HG03469 (cell line): Measurements from ENCODE around the gene LDHAL6A.
"Not testable (repeated sequence)": the region's sequence is repeated elsewhere in the genome, so short reads cannot be mapped to it uniquely, and the experiment has no call there.

Source experiments
- ATAC-seq: cut with Tn5 transposase; IDR thresholded peaks from one replicate; pipeline ENCODE4 v1.9.1; 2021; ENCODE audit warnings: mild to moderate bottlenecking, moderate library complexity, moderate number of reproducible peaks; ENCODE audit not compliant: unreplicated experiment

The LDHAL6A gene

DNA sequence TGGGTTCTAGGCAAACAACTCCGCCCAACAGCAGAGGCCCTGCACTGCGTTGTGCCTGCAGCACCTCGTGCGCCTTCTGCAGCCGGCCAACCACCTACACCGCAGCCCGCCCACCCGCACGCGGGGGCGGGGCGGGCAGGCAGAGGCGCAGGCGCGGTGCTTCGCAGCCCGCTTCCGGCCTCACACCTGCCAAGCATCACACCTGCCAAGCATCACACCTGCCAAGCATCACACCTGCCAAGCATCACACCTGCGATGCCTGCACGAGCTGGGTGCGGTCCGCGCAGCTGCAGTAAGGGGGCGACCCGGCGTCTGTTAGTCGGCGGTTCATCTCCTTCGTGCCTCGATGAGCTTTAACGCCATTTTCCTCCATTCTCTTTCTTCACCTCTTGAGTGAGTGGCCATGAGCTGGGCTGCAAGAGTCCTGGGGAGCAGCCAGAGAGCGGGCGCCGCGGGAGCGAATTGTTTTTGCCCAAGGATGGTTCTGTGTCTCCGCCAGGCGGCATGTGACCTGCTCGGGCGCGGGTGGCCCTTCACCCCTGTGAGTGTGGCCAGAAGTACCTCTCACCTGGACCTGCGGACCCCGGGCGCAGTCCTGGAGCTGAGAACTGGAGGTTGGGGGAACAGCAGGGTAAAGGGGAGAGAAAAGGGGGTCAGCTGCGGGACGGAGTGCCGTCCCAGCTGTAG is at the start of gene LDHAL6A:
LDHAL6A (plus strand) TSS at position 171 of the 687 bp plus-strand sequence. CDS start 825 bp downstream, outside the sequence.
- ATAC-seq: no peak

DNA sequence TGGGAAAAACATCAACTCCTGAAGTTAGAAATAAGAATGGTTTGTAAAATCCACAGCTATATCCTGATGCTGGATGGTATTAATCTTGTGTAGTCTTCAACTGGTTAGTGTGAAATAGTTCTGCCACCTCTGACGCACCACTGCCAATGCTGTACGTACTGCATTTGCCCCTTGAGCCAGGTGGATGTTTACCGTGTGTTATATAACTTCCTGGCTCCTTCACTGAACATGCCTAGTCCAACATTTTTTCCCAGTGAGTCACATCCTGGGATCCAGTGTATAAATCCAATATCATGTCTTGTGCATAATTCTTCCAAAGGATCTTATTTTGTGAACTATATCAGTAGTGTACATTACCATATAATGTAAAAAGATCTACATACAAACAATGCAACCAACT is 48.3 kb upstream of the LDHAL6A start:
- ATAC-seq: not testable (repeated sequence)

DNA sequence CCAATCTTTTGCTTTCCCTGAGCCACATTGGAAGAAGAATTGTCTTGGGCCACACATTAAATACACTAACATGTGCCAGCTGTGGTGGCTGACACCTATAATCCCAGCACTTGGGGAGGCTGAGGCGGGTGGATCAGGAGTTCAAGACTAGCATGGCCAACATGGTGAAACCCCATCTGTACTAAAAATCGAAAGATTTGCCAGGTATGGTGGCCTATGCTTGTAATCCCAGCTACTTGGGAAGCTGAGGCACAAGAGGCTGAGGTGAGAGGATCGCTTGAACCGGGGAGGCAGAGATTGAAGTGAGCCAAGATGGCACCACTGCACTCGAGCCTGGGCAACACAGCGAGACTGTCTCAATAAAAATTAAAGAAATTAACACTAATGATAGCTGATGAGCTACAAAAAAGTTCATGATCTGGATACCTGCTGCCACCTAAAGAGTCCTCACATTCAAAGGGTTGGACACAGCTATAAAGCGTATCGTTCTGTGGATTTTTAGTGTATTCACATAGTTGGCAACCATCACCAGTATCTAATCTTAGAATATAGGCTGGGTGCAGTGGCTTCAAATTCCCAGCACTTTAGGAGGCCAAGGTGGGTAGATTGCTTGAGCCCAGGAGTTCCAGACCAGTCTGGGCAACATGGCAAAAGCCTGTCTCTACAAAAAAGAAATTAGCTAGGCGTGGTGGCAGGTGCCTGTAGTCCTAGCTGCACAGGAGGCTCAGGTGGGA is 46.9 kb upstream of the LDHAL6A start:
- no peak for ATAC-seq

- no peak for ATAC-seq
These were observed 39.2 kb upstream of the LDHAL6A start for GRCh38 chr11:18416459-18416858.

GRCh38 chr11:18419040-18419439 is 36.6 kb upstream of the LDHAL6A start:
- no peak for ATAC-seq

DNA sequence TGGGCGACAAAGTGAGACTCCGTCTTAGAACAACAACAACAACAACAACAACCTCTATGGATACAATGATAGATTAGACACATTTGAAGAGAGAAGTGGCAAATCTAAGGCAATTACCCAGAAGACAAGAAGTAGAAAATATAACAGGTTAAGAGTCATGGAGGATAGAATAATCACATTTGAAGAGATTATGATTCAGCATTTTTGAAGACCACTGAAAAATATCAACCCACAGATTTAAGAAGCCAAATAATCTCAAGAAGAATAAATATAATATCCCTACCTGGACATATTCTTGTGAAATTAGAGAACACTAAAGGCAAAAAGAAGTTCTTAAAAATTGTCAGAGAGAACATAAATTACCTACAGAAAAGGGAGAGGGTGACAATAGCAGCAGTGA is 35.6 kb upstream of the LDHAL6A start:
- no peak for ATAC-seq

DNA sequence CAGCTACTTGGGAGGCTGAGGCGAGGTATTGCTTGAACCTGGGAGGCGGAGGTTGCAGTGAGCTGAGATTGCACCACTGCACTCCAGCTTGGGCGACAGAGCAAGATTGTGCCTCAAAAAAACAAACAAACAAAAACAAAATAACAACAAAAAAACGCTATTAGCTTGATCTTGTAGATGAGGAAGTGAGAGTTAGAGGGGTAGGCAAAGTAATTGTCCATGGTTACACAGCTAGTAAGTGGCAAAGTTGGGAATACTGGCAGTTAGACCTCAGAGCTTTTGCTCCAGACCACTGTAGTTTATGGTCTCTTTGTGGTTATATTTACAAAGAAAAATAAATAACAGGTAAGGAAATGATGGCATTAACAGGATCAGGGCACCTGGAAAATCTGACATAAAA is 28.4 kb upstream of the LDHAL6A start:
- no peak for ATAC-seq

DNA sequence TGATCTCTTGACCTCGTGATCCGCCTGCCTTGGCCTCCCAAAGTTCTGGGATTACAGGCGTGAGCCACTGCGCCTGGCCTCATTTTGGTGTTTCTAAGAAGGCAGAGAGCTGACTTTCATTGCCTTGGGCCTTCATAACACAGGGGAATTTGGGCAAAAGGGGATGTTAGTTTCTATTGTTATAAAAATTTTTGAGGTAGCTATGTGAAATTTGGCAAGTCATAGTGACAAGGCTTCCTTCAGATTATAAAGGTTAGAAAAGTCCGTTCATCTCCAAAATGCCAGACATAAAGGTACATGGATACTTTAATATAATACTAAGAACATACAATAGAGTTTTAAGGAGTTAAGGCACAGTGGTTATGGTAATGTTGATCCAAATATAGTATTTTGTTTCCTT is 26.3 kb upstream of the LDHAL6A start:
- no peak for ATAC-seq

GRCh38 chr11:18438691-18439090 is 17.0 kb upstream of the LDHAL6A start:
- no peak for ATAC-seq

GRCh38 chr11:18449251-18449650 is 6.4 kb upstream of the LDHAL6A start:
- ATAC-seq: no peak

- no peak for ATAC-seq
These were observed 2.7 kb upstream of the LDHAL6A start for GRCh38 chr11:18452927-18453326.

GRCh38 chr11:18457450-18457849 is 1.8 kb downstream of the LDHAL6A start:
- ATAC-seq: no peak

GRCh38 chr11:18459634-18460033 is 4.0 kb downstream of the LDHAL6A start:
- no peak for ATAC-seq

DNA sequence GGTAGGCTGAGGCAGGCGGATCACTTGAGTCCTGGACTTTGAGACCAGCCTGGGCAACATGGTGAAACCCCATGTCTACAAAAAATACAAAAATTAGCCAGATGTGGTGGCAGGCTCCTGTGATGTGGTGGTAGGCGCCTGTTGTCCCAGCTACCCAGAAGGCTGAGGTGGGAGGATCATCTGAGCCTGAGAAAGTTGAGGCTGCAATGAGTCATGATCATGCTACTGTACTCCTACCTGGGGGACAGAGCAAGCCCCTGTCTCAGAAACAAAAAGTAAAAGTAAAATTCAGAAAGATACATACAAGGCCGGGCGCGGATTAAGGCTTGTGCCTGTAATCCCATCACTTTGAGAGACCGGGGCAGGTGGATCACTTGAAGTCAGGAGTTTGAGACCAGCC is 6.3 kb downstream of the LDHAL6A start:
- no peak for ATAC-seq

DNA sequence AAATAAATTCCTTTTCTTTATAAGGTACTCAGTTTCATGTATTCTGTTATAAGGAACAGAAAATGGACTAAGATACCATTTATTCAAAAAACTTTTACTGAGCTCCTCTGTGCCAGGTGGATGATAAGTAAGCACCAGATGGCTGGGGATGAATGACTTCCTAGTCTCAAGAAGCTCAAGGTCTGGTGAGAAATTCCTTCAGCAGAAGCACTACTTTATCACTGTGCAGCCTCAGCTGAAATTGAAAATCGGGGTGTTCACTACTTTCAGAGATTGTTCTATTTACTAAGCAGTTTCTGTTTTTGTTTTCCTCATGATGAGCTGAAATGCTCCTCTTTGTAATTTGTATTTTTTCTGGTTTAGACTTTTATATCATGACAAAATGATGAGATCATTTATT is 7.8 kb downstream of the LDHAL6A start:
- ATAC-seq: no peak

DNA sequence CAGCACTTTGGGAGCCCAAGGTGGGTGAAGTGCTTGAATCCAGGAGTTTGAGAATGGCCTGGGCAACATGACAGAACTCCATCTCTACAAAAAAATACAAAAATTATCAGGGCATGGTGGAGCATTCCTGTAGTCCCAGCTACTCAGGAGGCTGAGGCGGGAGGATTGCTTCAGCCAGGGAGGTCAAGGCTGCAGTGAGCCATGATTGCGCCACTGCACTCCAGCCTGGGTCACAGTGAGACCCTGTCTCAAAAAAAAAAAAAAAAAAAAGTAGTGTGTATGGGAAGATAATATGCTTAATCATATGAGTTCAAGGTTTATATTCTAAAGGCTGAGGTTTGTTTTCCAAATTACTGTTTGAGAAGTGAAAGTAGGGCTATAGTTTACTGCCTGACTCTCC is 10.7 kb downstream of the LDHAL6A start:
- no peak for ATAC-seq

GRCh38 chr11:18468059-18468458 is 12.4 kb downstream of the LDHAL6A start:
- ATAC-seq: no peak

DNA sequence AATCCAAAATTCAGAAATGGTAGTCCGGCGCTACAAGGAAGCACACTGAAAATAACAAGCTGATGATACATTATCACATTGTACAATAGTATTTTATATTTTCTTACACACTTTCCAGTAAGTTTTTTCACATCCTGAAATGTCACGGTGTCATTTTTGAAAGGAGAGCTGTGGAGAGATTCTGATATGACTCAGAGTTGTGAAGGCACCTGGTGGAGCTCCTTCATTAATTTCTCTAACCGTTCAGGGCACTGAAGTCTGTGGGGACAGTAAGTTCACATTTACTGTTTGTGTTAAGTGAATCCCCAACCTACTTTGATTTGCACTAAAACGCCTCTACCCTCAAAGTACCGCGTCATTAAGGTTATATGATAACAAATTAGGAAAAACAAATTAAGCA is 13.3 kb downstream of the LDHAL6A start:
- no peak for ATAC-seq

- no peak for ATAC-seq
These were observed 16.3 kb downstream of the LDHAL6A start for GRCh38 chr11:18471995-18472394.

DNA sequence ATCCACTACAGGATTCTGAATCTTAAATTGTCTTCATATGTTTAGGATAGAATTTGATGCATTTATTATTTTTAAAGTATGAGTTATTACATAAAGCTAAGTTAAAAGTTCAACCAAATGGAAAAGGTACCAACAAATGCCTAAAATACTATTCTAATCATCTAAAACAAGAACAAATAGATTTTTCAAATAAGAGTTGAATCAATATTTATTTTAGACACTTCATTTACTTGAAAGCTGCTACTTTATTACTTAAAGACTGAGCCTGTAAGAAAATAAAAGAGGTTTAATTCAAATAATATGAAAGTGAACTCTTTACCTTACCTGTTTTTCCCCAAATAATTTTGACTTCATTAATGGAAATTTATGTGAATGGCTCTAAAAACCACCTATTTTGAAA is 16.9 kb downstream of the LDHAL6A start:
- ATAC-seq: no peak

- ATAC-seq: no peak
These were observed 23.4 kb downstream of the LDHAL6A start for GRCh38 chr11:18479063-18479462.

DNA sequence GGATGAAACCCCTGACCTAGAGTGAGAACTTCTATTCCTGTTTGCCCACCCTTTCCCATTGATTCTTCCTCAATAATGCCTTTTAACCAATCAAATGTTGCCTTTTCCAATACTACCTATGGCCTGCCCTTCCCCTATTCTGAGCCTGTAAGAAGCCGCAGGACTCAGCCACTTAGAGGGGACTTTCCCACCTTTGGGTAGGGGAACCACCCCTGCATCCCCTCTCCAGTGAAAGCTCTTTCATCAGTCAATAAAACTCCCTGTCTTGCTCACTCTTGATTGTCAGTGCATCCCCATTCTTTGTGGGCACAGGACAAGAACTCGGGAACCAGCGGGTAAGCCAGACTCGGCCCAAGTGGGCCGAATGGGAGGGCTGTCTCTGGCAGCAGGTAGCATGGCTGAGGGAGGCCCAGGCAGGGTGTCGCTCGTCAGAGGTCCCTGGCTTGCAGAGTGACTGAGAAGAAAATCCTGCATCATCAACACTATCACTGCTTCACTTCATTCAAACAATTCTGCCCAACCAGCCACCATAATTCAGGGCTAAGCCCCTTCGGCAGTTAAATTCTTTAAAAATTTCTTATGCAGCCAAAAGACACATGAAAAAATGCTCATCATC is 30.4 kb downstream of the LDHAL6A start:
- no peak for ATAC-seq
